RWPE2 (cell line): ENCODE results near the gene MYLIP.
A peak's percentile ranks its signal among the peaks of the same experiment; 100 is the strongest.

ENCODE experiments used
- ATAC-seq: fragments of 200-7000 bp; cut with Tn5 transposase; 3 replicates; pipeline ENCODE4 v1.9.1; 2021; ENCODE audit warnings: low read depth
- DNase-seq: peaks from one replicate; pipeline ENCODE4 v3.0.0-alpha.2; 2020; ENCODE audit warnings: low spot score
- H3K27ac ChIP-seq: fragments of 450-650 bp; 2 replicates; pipeline ENCODE4 v1.5.1; 2017; ENCODE audit warnings: mild to moderate bottlenecking; ENCODE audit not compliant: poor library complexity, severe bottlenecking
- H3K27me3 ChIP-seq: fragments of 250-450 bp; sonication (Bioruptor Pico); 2 replicates; pipeline ENCODE4 v1.5.1; 2021; ENCODE audit warnings: mild to moderate bottlenecking, moderate library complexity; ENCODE audit not compliant: insufficient read depth, poor library complexity, severe bottlenecking
- H3K36me3 ChIP-seq: fragments of 250-450 bp; sonication (Bioruptor Pico); 2 replicates; pipeline ENCODE4 v1.5.1; 2020; ENCODE audit warnings: low read depth, mild to moderate bottlenecking, moderate library complexity
- H3K4me1 ChIP-seq: fragments of 250-450 bp; sonication (Bioruptor Pico); 2 replicates; pipeline ENCODE4 v1.5.1; 2021; ENCODE audit warnings: mild to moderate bottlenecking, moderate library complexity; ENCODE audit not compliant: insufficient read depth, poor library complexity, severe bottlenecking
- H3K4me3 ChIP-seq: fragments of 250-450 bp; sonication (Bioruptor Pico); 2 replicates; pipeline ENCODE4 v1.5.1; 2021; ENCODE audit warnings: mild to moderate bottlenecking, moderate library complexity; ENCODE audit not compliant: severe bottlenecking
- H3K9me3 ChIP-seq: fragments of 250-450 bp; sonication (Bioruptor Pico); 2 replicates; pipeline ENCODE4 v1.5.1; 2021; ENCODE audit warnings: mild to moderate bottlenecking, moderate library complexity; ENCODE audit not compliant: severe bottlenecking
- TF ChIP-seq, protein P1 (sequence below): fragments of 450-650 bp; IDR thresholded peaks from one replicate; pipeline ENCODE4 v1.5.1; 2017; ENCODE audit warnings: mild to moderate bottlenecking, moderate library complexity; ENCODE audit not compliant: poor library complexity, severe bottlenecking

MYLIP gene

DNA sequence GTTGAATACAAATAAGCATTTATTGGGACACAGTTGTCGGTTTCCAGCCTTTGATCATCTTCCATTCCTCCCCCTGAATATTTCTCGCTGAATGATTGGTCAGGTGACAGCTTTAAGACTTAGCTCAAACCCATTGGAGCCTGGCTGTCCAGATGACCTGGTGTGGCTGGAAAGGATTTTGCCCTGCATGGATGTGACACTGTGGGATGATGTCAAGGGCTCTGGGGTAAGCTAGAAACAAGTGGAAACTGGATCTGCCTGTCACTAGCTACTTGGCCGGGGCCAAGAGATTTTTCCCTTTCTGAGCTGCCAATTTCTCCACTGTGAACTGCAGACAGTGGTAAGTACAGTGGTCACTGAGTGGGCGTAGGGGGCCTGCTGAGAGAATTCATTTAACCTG lies 41.9 kb upstream of the MYLIP start:
- ATAC-seq = no peak
- TF ChIP-seq, protein P1, sequence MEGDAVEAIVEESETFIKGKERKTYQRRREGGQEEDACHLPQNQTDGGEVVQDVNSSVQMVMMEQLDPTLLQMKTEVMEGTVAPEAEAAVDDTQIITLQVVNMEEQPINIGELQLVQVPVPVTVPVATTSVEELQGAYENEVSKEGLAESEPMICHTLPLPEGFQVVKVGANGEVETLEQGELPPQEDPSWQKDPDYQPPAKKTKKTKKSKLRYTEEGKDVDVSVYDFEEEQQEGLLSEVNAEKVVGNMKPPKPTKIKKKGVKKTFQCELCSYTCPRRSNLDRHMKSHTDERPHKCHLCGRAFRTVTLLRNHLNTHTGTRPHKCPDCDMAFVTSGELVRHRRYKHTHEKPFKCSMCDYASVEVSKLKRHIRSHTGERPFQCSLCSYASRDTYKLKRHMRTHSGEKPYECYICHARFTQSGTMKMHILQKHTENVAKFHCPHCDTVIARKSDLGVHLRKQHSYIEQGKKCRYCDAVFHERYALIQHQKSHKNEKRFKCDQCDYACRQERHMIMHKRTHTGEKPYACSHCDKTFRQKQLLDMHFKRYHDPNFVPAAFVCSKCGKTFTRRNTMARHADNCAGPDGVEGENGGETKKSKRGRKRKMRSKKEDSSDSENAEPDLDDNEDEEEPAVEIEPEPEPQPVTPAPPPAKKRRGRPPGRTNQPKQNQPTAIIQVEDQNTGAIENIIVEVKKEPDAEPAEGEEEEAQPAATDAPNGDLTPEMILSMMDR = no peak

DNA sequence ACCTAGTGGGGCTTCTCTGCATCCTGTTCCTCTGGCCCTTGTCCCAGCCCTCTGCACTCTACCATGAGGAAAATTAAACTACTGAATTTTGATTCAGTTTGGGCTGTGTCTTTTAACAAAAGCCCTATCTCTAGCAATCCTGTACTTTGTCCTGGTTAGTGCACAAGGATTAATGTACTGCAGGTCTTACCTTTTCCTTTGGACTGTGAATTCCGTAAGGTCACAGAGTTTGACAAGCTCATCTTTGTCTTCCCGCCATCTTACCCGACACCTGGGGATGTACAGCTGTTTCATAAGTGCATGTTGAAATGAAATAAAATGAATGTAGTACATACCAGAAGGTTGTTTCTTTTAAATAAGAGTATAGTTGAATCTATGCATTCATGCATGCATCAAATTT lies 41.5 kb upstream of the MYLIP start:
- ATAC-seq (no peak), DNase-seq (no peak)
- Histone ChIP-seq H3K36me3 (no peaks in the 10 kb centered on the region), H3K4me1 (no peaks in the 10 kb centered on the region), H3K9me3 (no peaks in the 10 kb centered on the region), H3K27ac (no peak overlapping the region), H3K27me3 (no peaks in the 10 kb centered on the region), H3K4me3 (no peak overlapping the region)
- TF ChIP-seq, protein P1 = no peak

More for the DNA sequence above, 41.9 kb upstream of the MYLIP start:
- Histone ChIP-seq H3K9me3 (no peaks in the 10 kb centered on the region), H3K4me3 (no peak overlapping the region), H3K4me1 (no peaks in the 10 kb centered on the region), H3K36me3 (no peaks in the 10 kb centered on the region), H3K27ac (no peak overlapping the region), H3K27me3 (no peaks in the 10 kb centered on the region)
- DNase-seq = no peak

DNA sequence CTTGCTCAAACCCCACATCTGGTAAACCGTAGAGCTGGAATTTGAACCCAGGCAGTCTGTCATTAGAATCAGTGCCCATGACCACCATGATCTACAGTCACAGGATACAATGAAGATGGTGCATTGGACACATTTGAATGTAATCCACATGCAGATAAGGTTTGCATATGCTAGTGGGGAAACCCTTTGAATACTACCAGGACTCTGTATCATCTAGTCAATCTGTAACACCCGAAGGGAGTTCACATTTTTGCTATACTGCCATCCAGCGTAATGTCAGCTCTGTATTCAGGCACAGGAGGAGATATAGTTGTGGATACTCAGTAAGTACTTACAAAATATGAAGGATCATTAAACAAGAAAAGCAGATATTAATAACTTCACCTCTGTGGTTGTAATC lies 40.5 kb upstream of the MYLIP start:
- Histone ChIP-seq H3K36me3 (no peaks in the 10 kb centered on the region), H3K4me1 (no peaks in the 10 kb centered on the region), H3K27ac (no peak overlapping the region), H3K4me3 (no peak overlapping the region), H3K9me3 (no peaks in the 10 kb centered on the region), H3K27me3 (no peaks in the 10 kb centered on the region)
- DNase-seq = no peak
- no peak for ATAC-seq
- TF ChIP-seq, protein P1 = no peak

DNA sequence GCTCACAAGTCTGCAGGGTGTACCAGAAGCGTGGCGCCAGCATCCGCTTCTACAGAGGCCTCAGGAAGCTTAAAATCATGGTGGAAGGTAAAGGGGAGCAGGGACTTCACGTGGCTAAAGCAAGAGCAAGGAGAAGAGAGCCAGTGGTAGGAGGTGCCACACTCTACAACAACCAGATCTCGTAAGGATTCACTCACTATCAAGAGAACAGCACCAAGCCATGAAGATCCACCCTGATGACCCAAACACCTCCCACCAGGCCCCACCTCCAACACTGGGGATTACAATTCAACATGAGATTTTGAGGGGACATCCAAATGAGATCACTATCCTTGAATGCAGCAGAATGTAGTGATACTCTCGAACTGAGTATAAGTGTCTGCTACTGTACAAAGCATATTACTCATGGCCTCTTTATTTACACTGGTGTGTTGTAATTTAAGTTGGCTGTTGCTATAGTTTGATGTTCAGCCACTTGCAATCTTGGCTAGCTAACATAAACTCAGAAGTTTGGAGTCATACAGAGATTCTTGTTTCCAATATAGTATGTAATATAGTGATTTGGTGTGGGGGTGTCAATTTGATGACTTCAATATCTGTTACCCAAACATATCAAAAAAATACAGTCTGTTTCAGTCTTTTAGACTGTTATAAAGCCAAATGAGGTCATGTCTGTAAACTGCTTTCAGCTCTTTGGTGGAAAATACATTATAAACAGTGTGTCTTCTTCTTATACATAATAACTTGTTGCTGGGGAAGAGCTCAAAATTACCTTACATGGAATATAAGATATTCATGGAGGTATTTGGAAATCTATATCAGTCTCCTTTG lies 39.4 kb upstream of the MYLIP start:
- Histone ChIP-seq H3K27me3 (no peaks in the 10 kb centered on the region), H3K27ac (no peak overlapping the region), H3K4me3 (no peak overlapping the region), H3K9me3 (no peaks in the 10 kb centered on the region), H3K4me1 (no peaks in the 10 kb centered on the region), H3K36me3 (no peaks in the 10 kb centered on the region)
- TF ChIP-seq, protein P1 = no peak
- ATAC-seq = peak; percentile 81
- DNase-seq = no peak

DNA sequence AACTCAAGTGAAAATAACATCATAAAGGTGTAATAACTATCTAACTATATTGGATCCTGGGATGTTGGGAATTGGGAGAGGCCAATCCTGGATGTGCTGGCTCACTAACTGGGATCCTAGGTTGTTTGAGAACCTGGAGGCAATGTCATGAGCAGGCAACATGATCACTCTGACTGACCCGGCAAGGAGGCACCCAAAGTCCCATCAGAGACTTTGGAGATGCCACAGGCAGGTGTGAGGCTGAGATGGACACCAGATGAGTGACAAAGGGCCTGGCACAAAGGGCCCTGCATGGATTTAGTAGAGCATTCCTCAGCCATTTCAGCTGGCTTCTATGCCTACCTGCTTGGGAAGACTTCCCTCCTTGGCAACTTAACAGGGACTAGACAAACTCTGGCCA lies 38.4 kb upstream of the MYLIP start:
- H3K27ac ChIP-seq = no peak overlapping the region
- H3K4me1 ChIP-seq = no peaks in the 10 kb centered on the region
- no peaks in the 10 kb centered on the region for H3K36me3 ChIP-seq
- TF ChIP-seq, protein P1 = no peak
- DNase-seq (no peak), ATAC-seq (no peak)
- no peaks in the 10 kb centered on the region for H3K9me3 ChIP-seq
- no peak overlapping the region for H3K4me3 ChIP-seq
- H3K27me3 ChIP-seq = peaks cover 3% of the 10 kb centered on the region
